Measurements from ENCODE around the gene SETDB2.

DNA sequence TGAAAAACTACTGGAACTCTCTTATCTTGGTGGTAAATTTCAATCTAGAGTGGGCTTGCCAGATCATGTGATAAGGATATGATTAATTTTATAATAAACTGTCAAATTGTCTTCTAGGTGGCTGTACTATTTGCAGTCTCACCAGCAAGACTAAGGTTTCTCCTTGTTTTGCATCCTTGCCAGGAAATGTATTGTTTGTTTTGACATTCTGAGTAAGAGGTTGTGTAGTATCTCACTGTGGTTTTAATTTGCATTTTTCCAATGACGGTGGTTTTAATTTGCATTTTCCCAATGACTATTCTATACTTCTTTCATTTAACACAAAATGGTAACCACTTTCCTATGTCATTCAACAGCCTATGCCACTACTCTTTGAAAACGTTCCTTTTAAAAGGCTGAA lies 2.2 kb upstream of the SETDB2 start:
- TF ChIP-seq, protein P1, sequence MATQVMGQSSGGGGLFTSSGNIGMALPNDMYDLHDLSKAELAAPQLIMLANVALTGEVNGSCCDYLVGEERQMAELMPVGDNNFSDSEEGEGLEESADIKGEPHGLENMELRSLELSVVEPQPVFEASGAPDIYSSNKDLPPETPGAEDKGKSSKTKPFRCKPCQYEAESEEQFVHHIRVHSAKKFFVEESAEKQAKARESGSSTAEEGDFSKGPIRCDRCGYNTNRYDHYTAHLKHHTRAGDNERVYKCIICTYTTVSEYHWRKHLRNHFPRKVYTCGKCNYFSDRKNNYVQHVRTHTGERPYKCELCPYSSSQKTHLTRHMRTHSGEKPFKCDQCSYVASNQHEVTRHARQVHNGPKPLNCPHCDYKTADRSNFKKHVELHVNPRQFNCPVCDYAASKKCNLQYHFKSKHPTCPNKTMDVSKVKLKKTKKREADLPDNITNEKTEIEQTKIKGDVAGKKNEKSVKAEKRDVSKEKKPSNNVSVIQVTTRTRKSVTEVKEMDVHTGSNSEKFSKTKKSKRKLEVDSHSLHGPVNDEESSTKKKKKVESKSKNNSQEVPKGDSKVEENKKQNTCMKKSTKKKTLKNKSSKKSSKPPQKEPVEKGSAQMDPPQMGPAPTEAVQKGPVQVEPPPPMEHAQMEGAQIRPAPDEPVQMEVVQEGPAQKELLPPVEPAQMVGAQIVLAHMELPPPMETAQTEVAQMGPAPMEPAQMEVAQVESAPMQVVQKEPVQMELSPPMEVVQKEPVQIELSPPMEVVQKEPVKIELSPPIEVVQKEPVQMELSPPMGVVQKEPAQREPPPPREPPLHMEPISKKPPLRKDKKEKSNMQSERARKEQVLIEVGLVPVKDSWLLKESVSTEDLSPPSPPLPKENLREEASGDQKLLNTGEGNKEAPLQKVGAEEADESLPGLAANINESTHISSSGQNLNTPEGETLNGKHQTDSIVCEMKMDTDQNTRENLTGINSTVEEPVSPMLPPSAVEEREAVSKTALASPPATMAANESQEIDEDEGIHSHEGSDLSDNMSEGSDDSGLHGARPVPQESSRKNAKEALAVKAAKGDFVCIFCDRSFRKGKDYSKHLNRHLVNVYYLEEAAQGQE (IDR thresholded peaks at IDR 0.05; ENCODE audit: low read depth): no peak
- TF ChIP-seq FOXM1 (IDR thresholded peaks at IDR 0.05; ENCODE audit: borderline replicate concordance, low read depth) (no peak), TEAD4 (IDR thresholded peaks at IDR 0.05) (no peak), NFIC (IDR thresholded peaks at IDR 0.05) (no peak), YY1 (IDR thresholded peaks at IDR 0.05; ENCODE audit: low read depth) (no peak), EGR1 (IDR thresholded peaks at IDR 0.05) (no peak), EP300 (IDR thresholded peaks at IDR 0.05; ENCODE audit: borderline replicate concordance) (no peak), RAD21 (IDR thresholded peaks at IDR 0.05; ENCODE audit: low read depth) (no peak), TAF1 (IDR thresholded peaks at IDR 0.05; ENCODE audit: low read depth) (no peak)
- TF ChIP-seq, protein P2, sequence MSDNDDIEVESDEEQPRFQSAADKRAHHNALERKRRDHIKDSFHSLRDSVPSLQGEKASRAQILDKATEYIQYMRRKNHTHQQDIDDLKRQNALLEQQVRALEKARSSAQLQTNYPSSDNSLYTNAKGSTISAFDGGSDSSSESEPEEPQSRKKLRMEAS (IDR thresholded peaks at IDR 0.05): no peak

Data from Ishikawa (cell line).